K562 (cell line): ENCODE measurements around the gene PRUNE1. TPM values are rescaled to one million over a fixed set of nuclear protein-coding genes. Genes with fewer than 3 reads are reported as not detected.

Experiments
- ARID2 ChIP-seq: fragments of 450-650 bp; IDR thresholded peaks from 2 replicates; pipeline ENCODE4 v1.6.1; 2017; ENCODE audit warnings: antibody characterized with exemption, mild to moderate bottlenecking
- BACH1 ChIP-seq: fragments of 200-800 bp; sonication (Bioruptor generic); IDR thresholded peaks from 2 replicates; pipeline ENCODE4 v1.6.1; 2016; ENCODE audit warnings: missing genetic modification characterization, missing compliant biosample characterization
- CBFA2T3 ChIP-seq: fragments of 450-650 bp; IDR thresholded peaks from 2 replicates; pipeline ENCODE4 v1.6.1; 2017
- DDX20 ChIP-seq: fragments of 450-650 bp; IDR thresholded peaks from 2 replicates; pipeline ENCODE4 v1.6.1; 2016; ENCODE audit warnings: missing genetic modification characterization, low read depth, mild to moderate bottlenecking, missing compliant biosample characterization, moderate library complexity
- EP300 ChIP-seq: IDR thresholded peaks from 2 replicates; pipeline ENCODE4 v1.6.1; 2012; ENCODE audit warnings: low read length, improper control_type of control experiment
- ETV6 ChIP-seq, 3 experiments: fragments of 150-350 bp in 1 of 3; sonication (generic) in 1 of 3; formaldehyde crosslinking in 1 of 3; IDR thresholded peaks; 2 replicates each; pipeline versions ENCODE4 v1.6.1 to v1.8.0; 2014 to 2022; ENCODE audit warnings: borderline replicate concordance in 2 of 3, low read depth in 2 of 3, antibody characterized with exemption in 1 of 3, low read length in 1 of 3, mild to moderate bottlenecking in 1 of 3, missing genetic modification reagents in 1 of 3
- HDAC2 ChIP-seq: fragments of 450-650 bp; IDR thresholded peaks from 2 replicates; pipeline ENCODE4 v1.6.1; 2016; ENCODE audit warnings: mild to moderate bottlenecking
- HDAC3 ChIP-seq: fragments of 450-650 bp; IDR thresholded peaks from 2 replicates; pipeline ENCODE4 v1.6.1; 2018; ENCODE audit warnings: borderline replicate concordance, mild to moderate bottlenecking, moderate library complexity; ENCODE audit not compliant: partially characterized antibody
- HNRNPK ChIP-seq: fragments of 200-400 bp; formaldehyde crosslinking; IDR thresholded peaks from one replicate; pipeline ENCODE4 v1.6.1; 2018; ENCODE audit warnings: mild to moderate bottlenecking, low read depth, low read length; ENCODE audit not compliant: poor library complexity, severe bottlenecking
- KLF13 ChIP-seq: fragments of 450-650 bp; IDR thresholded peaks from 2 replicates; pipeline ENCODE4 v1.6.1; 2016; ENCODE audit warnings: missing genetic modification characterization, low read depth, mild to moderate bottlenecking, missing compliant biosample characterization, moderate library complexity, borderline replicate concordance
- LARP7 ChIP-seq: fragments of 450-650 bp; IDR thresholded peaks from 2 replicates; pipeline ENCODE4 v1.6.1; 2016
- MAFF ChIP-seq: IDR thresholded peaks from 2 replicates; pipeline ENCODE4 v1.6.1; 2012; ENCODE audit warnings: low read length, improper control_type of control experiment
- MAFK ChIP-seq: IDR thresholded peaks from 2 replicates; pipeline ENCODE4 v1.6.1; 2011; ENCODE audit warnings: low read length, improper control_type of control experiment
- MEIS2 ChIP-seq: fragments of 450-650 bp; IDR thresholded peaks from 2 replicates; pipeline ENCODE4 v1.6.1; 2014; ENCODE audit warnings: mild to moderate bottlenecking; ENCODE audit not compliant: partially characterized antibody
- MYBL2 ChIP-seq, 2 experiments: fragments of 450-650 bp in 1 of 2; sonication (generic) in 1 of 2; formaldehyde crosslinking in 1 of 2; IDR thresholded peaks; 2 replicates each; pipeline versions ENCODE4 v1.6.1 to v1.8.1; 2017 to 2022; ENCODE audit warnings: borderline replicate concordance in 1 of 2, inconsistent platforms in 1 of 2, low read depth in 1 of 2, mild to moderate bottlenecking in 1 of 2, missing genetic modification reagents in 1 of 2, moderate library complexity in 1 of 2
- PCBP1 ChIP-seq: fragments of 200-400 bp; formaldehyde crosslinking; IDR thresholded peaks from 2 replicates; pipeline ENCODE4 v1.6.1; 2018; ENCODE audit warnings: mild to moderate bottlenecking, low read depth, low read length; ENCODE audit not compliant: poor library complexity, severe bottlenecking
- POLR2A ChIP-seq: fragments of 450-650 bp; conservative IDR thresholded peaks from 2 replicates; pipeline ENCODE4 v1.6.1; 2016
- RNF2 ChIP-seq: sonication (generic); IDR thresholded peaks from 2 replicates; pipeline ENCODE4 v1.6.1; 2016
- ZNF174 ChIP-seq: fragments of 250-450 bp; sonication (Bioruptor Pico); IDR thresholded peaks from 2 replicates; pipeline ENCODE4 v1.4.0; 2020; ENCODE audit warnings: mild to moderate bottlenecking
- ZNF263 ChIP-seq: sonication (generic); formaldehyde crosslinking; IDR thresholded peaks from 2 replicates; pipeline ENCODE4 v1.8.0; 2022; ENCODE audit warnings: mild to moderate bottlenecking, missing genetic modification reagents, borderline replicate concordance
- ZNF274 ChIP-seq: IDR thresholded peaks from 2 replicates; pipeline ENCODE4 v1.6.1; 2011; ENCODE audit warnings: low read depth, mild to moderate bottlenecking, low read length, moderate library complexity, borderline replicate concordance
- polyA plus RNA-seq, 8 experiments: library from polyadenylated mRNA; depleted of rRNA in 4 of 8; stranded (reverse) in 5 of 8; unstranded in 3 of 8; fragments of >200 nt; fragmentation: Nextera tagmentation in 2 of 8; fragmentation: Illumina TruSeq in 1 of 8; extraction: Ambion mirVana in 2 of 8; extraction: Trizol in 1 of 8; gene quantifications; 2 replicates each; pipeline versions ENCODE4 v1.2.1 to v1.2.3, GENCODE V29; 2011 to 2014; ENCODE audit warnings: inconsistent platforms in 1 of 8, missing spikeins in 1 of 8
- total RNA-seq, 7 experiments: library from RNA; depleted of rRNA in 6 of 7; stranded (reverse); fragments of >200 nt in 6 of 7; fragmentation: Illumina TruSeq in 2 of 7; extraction: Trizol in 2 of 7; gene quantifications; 2 replicates each; pipeline versions ENCODE4 v1.2.1 to v1.2.3, GENCODE V29; 2011 to 2021; ENCODE audit warnings: low replicate concordance in 1 of 7
- TF ChIP-seq, protein P1 (sequence below): fragments of 250-450 bp; sonication (Bioruptor Pico); IDR thresholded peaks from 2 replicates; pipeline ENCODE4 v1.8.0; 2021; ENCODE audit warnings: mild to moderate bottlenecking, moderate library complexity
- TF ChIP-seq, protein P2 (sequence below), 2 experiments: fragments of 200-800 bp in 1 of 2; sonication (Bioruptor generic) in 1 of 2; sonication (generic) in 1 of 2; formaldehyde crosslinking in 1 of 2; IDR thresholded peaks in 1 of 2; conservative IDR thresholded peaks in 1 of 2; 2 replicates each; pipeline versions ENCODE4 v1.5.0 to v1.6.1; 2016 to 2020; ENCODE audit warnings: missing compliant biosample characterization in 1 of 2, missing genetic modification characterization in 1 of 2, missing genetic modification reagents in 1 of 2

PRUNE1 gene
- total and polyA plus RNA-seq, 9 of the 15 experiments (the other 6 are each of a cell fraction or from before 2014, with no cell fraction given): 16.7 to 48.3 (median 26.2) TPM

DNA sequence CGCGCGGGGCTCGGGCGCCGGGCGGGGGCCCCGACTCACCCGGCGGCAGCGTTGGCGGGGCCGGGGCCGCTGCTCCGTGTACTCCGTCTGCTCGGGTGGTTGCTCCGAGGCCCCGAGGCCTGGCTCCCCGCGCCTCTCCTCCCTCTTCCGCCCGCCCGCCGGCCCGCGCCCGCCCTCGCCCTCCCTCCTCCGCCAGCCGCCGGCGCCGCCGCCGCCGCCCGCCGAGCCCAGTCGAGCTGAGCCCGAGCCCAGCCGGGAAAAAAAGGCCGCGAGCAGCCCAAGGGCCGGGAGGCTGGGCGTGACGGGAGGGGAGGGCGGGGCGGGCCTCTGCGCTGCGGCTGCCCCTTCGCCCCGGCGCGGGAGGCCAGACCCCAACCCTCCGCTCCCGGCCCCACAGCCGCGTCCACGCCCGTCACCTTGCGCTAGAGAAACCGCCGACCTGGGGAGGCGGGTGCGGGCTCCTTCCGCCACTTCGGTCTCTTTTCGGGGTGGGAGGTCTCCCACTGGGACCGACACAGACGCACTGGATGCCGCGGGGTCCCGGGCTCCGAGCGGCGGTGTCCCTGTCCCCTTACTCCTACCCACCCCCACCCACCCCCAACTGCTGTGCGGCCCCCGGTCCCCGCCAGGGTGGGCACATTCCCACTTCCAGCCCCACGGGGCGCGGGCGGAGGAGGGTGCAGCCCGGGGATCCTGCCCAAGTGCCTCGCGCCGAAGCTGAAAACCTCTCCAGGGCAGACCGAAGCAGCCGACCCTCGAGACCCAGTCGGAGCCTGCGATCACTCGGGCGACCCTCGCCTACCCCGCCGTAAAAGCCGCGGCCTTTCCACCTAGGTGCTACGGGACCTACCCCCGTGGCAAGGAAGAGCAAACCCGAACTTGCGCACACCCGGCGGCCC is 33.4 kb upstream of the PRUNE1 start, which contains the start of gene CERS2 (continued):
- TF ChIP-seq ETV6 (IDR thresholded peaks at IDR 0.05; ENCODE audit: borderline replicate concordance in 1 of 2, low read depth in 2 of 2, low read length in 1 of 2) (no peak), ETV6 (CRISPR knock-in tag; IDR thresholded peaks at IDR 0.05; ENCODE audit: borderline replicate concordance) (no peak), BACH1 (tag) (no peak), ZNF274 (no peak), LARP7 (no peak), MAFK (no peak), ZNF263 (CRISPR knock-in tag) (no peak), HDAC3 (no peak), HNRNPK (peak; percentile 33), ZNF174 (CRISPR knock-in tag) (no peak), MYBL2 (IDR thresholded peaks at IDR 0.05; ENCODE audit: low read depth) (no peak), MYBL2 (CRISPR knock-in tag; IDR thresholded peaks at IDR 0.05; ENCODE audit: borderline replicate concordance) (no peak), PCBP1 (peak; percentile 29), DDX20 (tag) (no peak), HDAC2 (no peak), KLF13 (tag) (no peak), MAFF (no peak), EP300 (no peak), POLR2A (peak; percentile 52; the same call in 1 of the 2 replicates), CBFA2T3 (no peak), RNF2 (0 out of 2 replicates have a peak, but pooled peaks have one; percentile 29), MEIS2 (no peak), ARID2 (no peak)
- TF ChIP-seq, protein P1, sequence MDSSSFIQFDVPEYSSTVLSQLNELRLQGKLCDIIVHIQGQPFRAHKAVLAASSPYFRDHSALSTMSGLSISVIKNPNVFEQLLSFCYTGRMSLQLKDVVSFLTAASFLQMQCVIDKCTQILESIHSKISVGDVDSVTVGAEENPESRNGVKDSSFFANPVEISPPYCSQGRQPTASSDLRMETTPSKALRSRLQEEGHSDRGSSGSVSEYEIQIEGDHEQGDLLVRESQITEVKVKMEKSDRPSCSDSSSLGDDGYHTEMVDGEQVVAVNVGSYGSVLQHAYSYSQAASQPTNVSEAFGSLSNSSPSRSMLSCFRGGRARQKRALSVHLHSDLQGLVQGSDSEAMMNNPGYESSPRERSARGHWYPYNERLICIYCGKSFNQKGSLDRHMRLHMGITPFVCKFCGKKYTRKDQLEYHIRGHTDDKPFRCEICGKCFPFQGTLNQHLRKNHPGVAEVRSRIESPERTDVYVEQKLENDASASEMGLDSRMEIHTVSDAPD (CRISPR knock-in tag): no peak
- TF ChIP-seq, protein P2, sequence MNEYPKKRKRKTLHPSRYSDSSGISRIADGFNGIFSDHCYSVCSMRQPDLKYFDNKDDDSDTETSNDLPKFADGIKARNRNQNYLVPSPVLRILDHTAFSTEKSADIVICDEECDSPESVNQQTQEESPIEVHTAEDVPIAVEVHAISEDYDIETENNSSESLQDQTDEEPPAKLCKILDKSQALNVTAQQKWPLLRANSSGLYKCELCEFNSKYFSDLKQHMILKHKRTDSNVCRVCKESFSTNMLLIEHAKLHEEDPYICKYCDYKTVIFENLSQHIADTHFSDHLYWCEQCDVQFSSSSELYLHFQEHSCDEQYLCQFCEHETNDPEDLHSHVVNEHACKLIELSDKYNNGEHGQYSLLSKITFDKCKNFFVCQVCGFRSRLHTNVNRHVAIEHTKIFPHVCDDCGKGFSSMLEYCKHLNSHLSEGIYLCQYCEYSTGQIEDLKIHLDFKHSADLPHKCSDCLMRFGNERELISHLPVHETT (CRISPR knock-in tag; conservative IDR thresholded peaks at IDR 0.05 in 1 of 2, IDR thresholded peaks at IDR 0.05 in 1 of 2): peak in 1 of 2 experiments; percentile 68; a peak in 2 of 4 replicates
